Suprapubic skin (tissue), 4 donors: ENCODE results near the gene HMHB1. TPM values are rescaled to one million over a fixed set of nuclear protein-coding genes. Genes with fewer than 3 reads are reported as not detected.
"Not testable (repeated sequence)": the region's sequence is repeated elsewhere in the genome, so short reads cannot be mapped to it uniquely, and the experiment has no call there.

ENCODE experiments used
- DNase-seq, 2 donors: peaks; one replicate each; pipeline ENCODE4 v3.0.0-alpha.2; 2019; ENCODE audit warnings: low spot score in 2 of 2
- H3K27ac ChIP-seq: fragments of 200-600 bp; sonication (generic); one replicate; pipeline ENCODE4 v1.5.1; 2019
- H3K27me3 ChIP-seq: fragments of 200-600 bp; sonication (generic); one replicate; pipeline ENCODE4 v1.5.1; 2019
- H3K36me3 ChIP-seq: fragments of 200-600 bp; sonication (generic); one replicate; pipeline ENCODE4 v1.5.1; 2019
- H3K4me1 ChIP-seq: fragments of 200-600 bp; sonication (generic); one replicate; pipeline ENCODE4 v1.5.1; 2019
- H3K4me3 ChIP-seq: fragments of 200-600 bp; sonication (generic); one replicate; pipeline ENCODE4 v1.5.1; 2019; ENCODE audit warnings: mild to moderate bottlenecking
- H3K9me3 ChIP-seq: fragments of 200-600 bp; sonication (generic); one replicate; pipeline ENCODE4 v1.5.1; 2019
- CTCF ChIP-seq, 2 donors: fragments of 200-600 bp in 1 of 2; fragments of 450-650 bp in 1 of 2; sonication (generic) in 1 of 2; IDR thresholded peaks; one replicate each; pipeline ENCODE4 v1.5.1; 2016 to 2019; ENCODE audit warnings: antibody characterized with exemption in 2 of 2, mild to moderate bottlenecking in 1 of 2, moderate library complexity in 1 of 2
- EP300 ChIP-seq: sonication (generic); formaldehyde crosslinking; IDR thresholded peaks from one replicate; pipeline ENCODE4 v1.6.1; 2017; ENCODE audit warnings: antibody characterized with exemption
- POLR2A ChIP-seq, 2 donors: fragments of 450-650 bp; IDR thresholded peaks; one replicate each; pipeline ENCODE4 v1.6.1; 2017; ENCODE audit warnings: antibody characterized with exemption in 2 of 2, mild to moderate bottlenecking in 2 of 2, moderate library complexity in 2 of 2
- POLR2AphosphoS5 ChIP-seq, 3 donors: sonication (generic); formaldehyde crosslinking; IDR thresholded peaks; one replicate each; pipeline ENCODE4 v1.6.1; 2017; ENCODE audit warnings: antibody characterized with exemption in 3 of 3
- WGBS: methylation state at CpG from one replicate; pipeline ENCODE4 v1.1.5; 2018; 5-methylcytosine and 5-hydroxymethylcytosine counted together
- total RNA-seq, 4 donors: library from RNA; depleted of rRNA; stranded (reverse); fragments of >200 nt; gene quantifications; one replicate each; pipeline ENCODE4 v1.1.0, GENCODE V29; 2016

The HMHB1 gene
- total RNA-seq, 4 donors from 2014 or later: not detected

- Histone ChIP-seq H3K9me3 (no peaks in the 10 kb centered on the region), H3K36me3 (no peaks in the 10 kb centered on the region), H3K4me3 (no peak overlapping the region), H3K27me3 (no peaks in the 10 kb centered on the region), H3K27ac (no peak overlapping the region), H3K4me1 (peaks cover 8% of the 10 kb centered on the region)
- TF ChIP-seq CTCF (IDR thresholded peaks at IDR 0.05) (no peak), POLR2AphosphoS5 (IDR thresholded peaks at IDR 0.05) (no peak), POLR2A (IDR thresholded peaks at IDR 0.05) (no peak), EP300 (no peak)
- 83% methylated on average over 6 of the region's 6 CpGs for WGBS
- DNase-seq: no peak
Measured at GRCh38 chr5:143801252-143801939, 10.6 kb upstream of the HMHB1 start.

GRCh38 chr5:143805861-143806260 lies 6.1 kb upstream of the HMHB1 start:
- Histone ChIP-seq H3K4me1 (peaks cover 7% of the 10 kb centered on the region), H3K36me3 (no peaks in the 10 kb centered on the region), H3K4me3 (no peak overlapping the region), H3K9me3 (no peaks in the 10 kb centered on the region), H3K27me3 (no peaks in the 10 kb centered on the region), H3K27ac (no peak overlapping the region)
- TF ChIP-seq POLR2AphosphoS5 (IDR thresholded peaks at IDR 0.05) (no peak), EP300 (no peak), POLR2A (IDR thresholded peaks at IDR 0.05) (no peak), CTCF (IDR thresholded peaks at IDR 0.05) (no peak)
- DNase-seq: no peak
- WGBS: 81% methylated on average over 2 of the region's 2 CpGs

- H3K36me3 ChIP-seq: no peaks in the 10 kb centered on the region
Measured at GRCh38 chr5:143806579-143806978, 5.4 kb upstream of the HMHB1 start.

GRCh38 chr5:143807401-143807800 lies 4.6 kb upstream of the HMHB1 start:
- H3K4me1 ChIP-seq: no peaks in the 10 kb centered on the region
- TF ChIP-seq POLR2AphosphoS5 (IDR thresholded peaks at IDR 0.05): no peak
- DNase-seq: no peak
- no peak overlapping the region for H3K27ac ChIP-seq
- H3K27me3 ChIP-seq: no peaks in the 10 kb centered on the region
- H3K36me3 ChIP-seq: no peaks in the 10 kb centered on the region
- 83% methylated on average over 1 of the region's 1 CpG for WGBS
- no peaks in the 10 kb centered on the region for H3K9me3 ChIP-seq
- H3K4me3 ChIP-seq: no peak overlapping the region

More at GRCh38 chr5:143806579-143806978, 5.4 kb upstream of the HMHB1 start:
- 33% methylated on average over 2 of the region's 2 CpGs for WGBS
- H3K9me3 ChIP-seq: no peaks in the 10 kb centered on the region
- no peaks in the 10 kb centered on the region for H3K4me1 ChIP-seq
- TF ChIP-seq CTCF (IDR thresholded peaks at IDR 0.05) (no peak), EP300 (no peak), POLR2A (IDR thresholded peaks at IDR 0.05) (no peak), POLR2AphosphoS5 (IDR thresholded peaks at IDR 0.05) (no peak)
- H3K27ac ChIP-seq: no peak overlapping the region
- DNase-seq: no peak
- no peaks in the 10 kb centered on the region for H3K27me3 ChIP-seq
- no peak overlapping the region for H3K4me3 ChIP-seq

GRCh38 chr5:143816370-143816769 lies 4.4 kb downstream of the HMHB1 start:
- H3K36me3 ChIP-seq, H3K27me3 ChIP-seq, H3K4me1 ChIP-seq, H3K4me3 ChIP-seq, H3K27ac ChIP-seq, H3K9me3 ChIP-seq, DNase-seq: not testable (repeated sequence)
- 97% methylated on average over 4 of the region's 4 CpGs for WGBS

- Histone ChIP-seq H3K9me3 (no peaks in the 10 kb centered on the region), H3K4me1 (peaks cover 1% of the 10 kb centered on the region), H3K27ac (no peak overlapping the region), H3K36me3 (no peaks in the 10 kb centered on the region), H3K27me3 (no peaks in the 10 kb centered on the region), H3K4me3 (no peak overlapping the region)
- no peak for DNase-seq
- TF ChIP-seq CTCF (IDR thresholded peaks at IDR 0.05) (no peak), POLR2A (IDR thresholded peaks at IDR 0.05) (no peak), POLR2AphosphoS5 (IDR thresholded peaks at IDR 0.05) (no peak), EP300 (no peak)
Measured at GRCh38 chr5:143819716-143820115, 7.8 kb downstream of the HMHB1 start.
